ENCODE data around the gene POGK.

- no peak for TF ChIP-seq EP300 (IDR thresholded peaks at IDR 0.05; ENCODE audit: borderline replicate concordance)
- no peak for TF ChIP-seq CEBPB (IDR thresholded peaks at IDR 0.05)
- no peak for TF ChIP-seq TAF1 (IDR thresholded peaks at IDR 0.05; ENCODE audit: low read depth)
- TF ChIP-seq NFIC (IDR thresholded peaks at IDR 0.05): no peak
- no peak for TF ChIP-seq YY1 (IDR thresholded peaks at IDR 0.05; ENCODE audit: low read depth)
- no peak for TF ChIP-seq CREB1 (IDR thresholded peaks at IDR 0.05; ENCODE audit: low read depth)
- TF ChIP-seq REST (IDR thresholded peaks at IDR 0.05; ENCODE audit: low read depth): no peak
- TF ChIP-seq TCF12 (IDR thresholded peaks at IDR 0.05; ENCODE audit: low read depth): no peak
Measured at GRCh38 chr1:166902279-166902678, 63.0 kb downstream of the POGK start.
